SK-N-SH (cell line): ENCODE results near the gene KIDINS220. TPM values are rescaled to one million over a fixed set of nuclear protein-coding genes. Genes with fewer than 3 reads are reported as not detected.

ENCODE experiments used
- CTCF ChIA-PET: fragments of 300-600, 350-600 bp; formaldehyde crosslinking; extraction: SDS; loops from one replicate; lab custom pipeline; 2021; lab: Yijun Ruan, JAX
- POLR2A ChIA-PET: fragments of 350-600 bp; sonication (Branson Sonifier 250); formaldehyde crosslinking; extraction: SDS; loops from one replicate; lab custom pipeline; 2020; ENCODE audit warnings: antibody characterized with exemption, inconsistent platforms; lab: Yijun Ruan, JAX
- DNase-seq: peaks from one replicate; pipeline ENCODE4 v3.0.0; 2012
- H2AFZ ChIP-seq: fragments of 200-600 bp; sonication (generic); 2 replicates; pipeline ENCODE4 v1.8.1; 2016; ENCODE audit warnings: antibody characterized with exemption, mild to moderate bottlenecking, low read depth
- H3F3A ChIP-seq: fragments of 200-600 bp; sonication (generic); replicated peaks from 2 replicates; pipeline ENCODE3; 2016; ENCODE audit warnings: antibody characterized with exemption, mild to moderate bottlenecking; ENCODE audit not compliant: insufficient read depth
- H3K27ac ChIP-seq, 2 experiments: fragments of 200-500 bp in 1 of 2; fragments of 200-600 bp in 1 of 2; sonication (Bioruptor generic) in 1 of 2; sonication (generic), shearing (Covaris generic) in 1 of 2; 2 replicates each; pipeline versions ENCODE4 v1.5.1 to v1.6.1; 2014 to 2016; ENCODE audit warnings: low read depth in 2 of 2, inconsistent platforms in 1 of 2, low read length in 1 of 2, mild to moderate bottlenecking in 1 of 2, mixed read lengths in 1 of 2
- H3K27me3 ChIP-seq: fragments of 200-600 bp; sonication (generic), shearing (Covaris generic); 2 replicates; pipeline ENCODE4 v1.6.1; 2016; ENCODE audit warnings: mixed run types; ENCODE audit not compliant: insufficient read depth
- H3K36me3 ChIP-seq, 2 experiments: fragments of 200-500 bp in 1 of 2; fragments of 200-600 bp in 1 of 2; sonication (Bioruptor generic) in 1 of 2; sonication (generic) in 1 of 2; replicated peaks in 1 of 2; 2 replicates each; pipeline versions ENCODE3 to v1.5.1; 2014 to 2016; ENCODE audit warnings: low read length in 1 of 2, mild to moderate bottlenecking in 1 of 2; ENCODE audit not compliant: insufficient read depth in 2 of 2, control insufficient read depth in 1 of 2
- H3K4me1 ChIP-seq, 2 experiments: fragments of 200-500 bp in 1 of 2; fragments of 200-600 bp in 1 of 2; sonication (Bioruptor generic) in 1 of 2; sonication (generic), shearing (Covaris generic) in 1 of 2; 2 replicates each; pipeline versions ENCODE4 v1.5.1 to v1.6.1; 2014 to 2016; ENCODE audit warnings: low read depth in 1 of 2, low read length in 1 of 2, mixed run types in 1 of 2; ENCODE audit not compliant: insufficient read depth in 2 of 2, control insufficient read depth in 1 of 2
- H3K4me2 ChIP-seq: fragments of 200-600 bp; sonication (generic), shearing (Covaris generic); 2 replicates; pipeline ENCODE4 v1.6.1; 2017; ENCODE audit warnings: mixed run types
- H3K4me3 ChIP-seq, 2 experiments: fragments of 200-500 bp in 1 of 2; fragments of 200-600 bp in 1 of 2; sonication (Bioruptor generic) in 1 of 2; sonication (generic), shearing (Covaris generic) in 1 of 2; 2 replicates each; pipeline versions ENCODE4 v1.5.1 to v1.8.1; 2014 to 2016; ENCODE audit warnings: low read depth in 2 of 2, inconsistent platforms in 1 of 2, low read length in 1 of 2, mild to moderate bottlenecking in 1 of 2, mixed read lengths in 1 of 2, moderate library complexity in 1 of 2
- H3K79me2 ChIP-seq: fragments of 200-600 bp; sonication (generic); 2 replicates; pipeline ENCODE4 v1.8.1; 2017; ENCODE audit warnings: mild to moderate bottlenecking; ENCODE audit not compliant: insufficient read depth
- H3K9ac ChIP-seq: fragments of 200-600 bp; sonication (generic); 2 replicates; pipeline ENCODE4 v1.6.1; 2017; ENCODE audit warnings: mixed run types
- H3K9me2 ChIP-seq: fragments of 200-600 bp; sonication (generic); 2 replicates; pipeline ENCODE4 v1.6.1; 2017; ENCODE audit warnings: mixed run types
- H3K9me3 ChIP-seq: fragments of 200-600 bp; sonication (generic); 2 replicates; pipeline ENCODE4 v1.6.1; 2017; ENCODE audit warnings: mixed run types, mild to moderate bottlenecking, moderate library complexity
- H4K20me1 ChIP-seq: fragments of 200-600 bp; sonication (generic); 2 replicates; pipeline ENCODE4 v1.6.1; 2017; ENCODE audit warnings: mild to moderate bottlenecking, mixed run types; ENCODE audit not compliant: insufficient read depth
- CTCF ChIP-seq: fragments of 200-600 bp; sonication (generic); IDR thresholded peaks from 2 replicates; pipeline ENCODE4 v1.6.1; 2017; ENCODE audit warnings: antibody characterized with exemption, mild to moderate bottlenecking, moderate library complexity
- EP300 ChIP-seq, 2 experiments: IDR thresholded peaks; 2 replicates each; pipeline versions ENCODE4 v1.4.0 to v1.6.1; 2012; ENCODE audit warnings: borderline replicate concordance in 1 of 2, low read depth in 1 of 2, low read length in 1 of 2
- EZH2phosphoT487 ChIP-seq: fragments of 200-600 bp; sonication (generic); IDR thresholded peaks from 2 replicates; pipeline ENCODE4 v1.6.1; 2017; ENCODE audit warnings: low read depth, mixed run types, mild to moderate bottlenecking, antibody characterized with exemption, moderate library complexity, borderline replicate concordance
- FOXJ3 ChIP-seq: sonication (generic); formaldehyde crosslinking; IDR thresholded peaks from 2 replicates; pipeline ENCODE4 v1.5.1; 2020; ENCODE audit warnings: mild to moderate bottlenecking, missing genetic modification reagents
- JUND ChIP-seq: IDR thresholded peaks from 2 replicates; pipeline ENCODE4 v1.4.0; 2012
- MAX ChIP-seq: IDR thresholded peaks from 2 replicates; pipeline ENCODE4 v1.4.0; 2012; ENCODE audit warnings: low read depth
- NFIC ChIP-seq: IDR thresholded peaks from 2 replicates; pipeline ENCODE4 v1.4.0; 2012; ENCODE audit warnings: borderline replicate concordance
- NRF1 ChIP-seq: IDR thresholded peaks from 2 replicates; pipeline ENCODE4 v1.6.1; 2012; ENCODE audit warnings: low read depth, mild to moderate bottlenecking, low read length
- RCOR1 ChIP-seq: fragments of 150-350 bp; IDR thresholded peaks from 2 replicates; pipeline ENCODE4 v1.6.1; 2017; ENCODE audit warnings: antibody characterized with exemption, low read length
- REST ChIP-seq: IDR thresholded peaks from 2 replicates; pipeline ENCODE4 v1.6.1; 2012; ENCODE audit warnings: mild to moderate bottlenecking, low read depth, low read length, moderate library complexity
- RFX5 ChIP-seq: IDR thresholded peaks from 2 replicates; pipeline ENCODE4 v1.6.1; 2012; ENCODE audit warnings: mild to moderate bottlenecking, improper control_type of control experiment, low read length
- SIN3A ChIP-seq: IDR thresholded peaks from 2 replicates; pipeline ENCODE4 v1.6.1; 2012; ENCODE audit warnings: low read depth, mild to moderate bottlenecking, low read length, moderate library complexity, borderline replicate concordance
- TCF12 ChIP-seq: IDR thresholded peaks from 2 replicates; pipeline ENCODE4 v1.4.0; 2012
- TEAD4 ChIP-seq: IDR thresholded peaks from 2 replicates; pipeline ENCODE4 v1.4.0; 2012; ENCODE audit warnings: mild to moderate bottlenecking, borderline replicate concordance; ENCODE audit not compliant: insufficient read depth
- USF1 ChIP-seq: IDR thresholded peaks from 2 replicates; pipeline ENCODE4 v1.4.0; 2012; ENCODE audit warnings: low read depth, borderline replicate concordance
- USF2 ChIP-seq: fragments of 150-350 bp; IDR thresholded peaks from 2 replicates; pipeline ENCODE4 v1.6.1; 2017; ENCODE audit warnings: antibody characterized with exemption, low read length, low read depth, borderline replicate concordance
- WGBS: methylation state at CpG from one replicate; pipeline ENCODE4 v1.1.6; 2017; ENCODE audit warnings: low lambda C conversion rate; 5-methylcytosine and 5-hydroxymethylcytosine counted together
- polyA plus RNA-seq, 3 experiments: library from polyadenylated mRNA; depleted of rRNA; stranded (reverse); fragments of >200 nt; gene quantifications; 2 replicates each; pipeline ENCODE4 v1.2.3, GENCODE V29; 2012

The KIDINS220 gene
- polyA plus RNA-seq, 1 of the 3 experiments (the other 2 are of a cell fraction), result 18.2 TPM

- H4K20me1 ChIP-seq, result no peaks in the 10 kb centered on the region
- no peak for DNase-seq
- TF ChIP-seq REST, result no peak
- no peak for TF ChIP-seq SIN3A
- TF ChIP-seq NRF1, result no peak
- no peak for TF ChIP-seq JUND
- no peak for TF ChIP-seq NFIC
- TF ChIP-seq RCOR1, result no peak
- no peak for TF ChIP-seq MAX
- no peak for TF ChIP-seq EP300 (IDR thresholded peaks at IDR 0.05; ENCODE audit: borderline replicate concordance in 1 of 2, low read depth in 1 of 2, low read length in 1 of 2)
- TF ChIP-seq EZH2phosphoT487, result no peak
- no peak for TF ChIP-seq USF1
- no peak for TF ChIP-seq TEAD4
- no peak for TF ChIP-seq FOXJ3 (CRISPR knock-in tag)
- TF ChIP-seq RFX5, result no peak
- no peak for TF ChIP-seq TCF12
- TF ChIP-seq CTCF, result no peak
- no peak for TF ChIP-seq USF2
- no peaks in the 10 kb centered on the region for H3K79me2 ChIP-seq
- H3K27me3 ChIP-seq, result no peaks in the 10 kb centered on the region
- H3K9me2 ChIP-seq, result no peaks in the 10 kb centered on the region
- H2AFZ ChIP-seq, result no peak overlapping the region
- H3F3A ChIP-seq, result no peaks in the 10 kb centered on the region
- POLR2A ChIA-PET, result no interaction called here
- no peaks in the 10 kb centered on the region for H3K9me3 ChIP-seq
- no peaks in the 10 kb centered on the region for H3K4me1 ChIP-seq
- CTCF ChIA-PET, result interaction anchor here (0.9 to 1.1 kb wide), 2 partner anchors 22 to 344 kb away, joined by 3 read pairs; no protein-coding TSS in a partner anchor
- H3K4me2 ChIP-seq, result no peak overlapping the region
- no peak overlapping the region for H3K27ac ChIP-seq
- H3K9ac ChIP-seq, result no peak overlapping the region
- WGBS, result 96% methylated on average over 9 of the region's 9 CpGs
- no peak overlapping the region for H3K4me3 ChIP-seq
- H3K36me3 ChIP-seq, result peaks cover 58 to 78% of the 10 kb centered on the region in 2 experiments
Observed at GRCh38 chr2:8796315-8796848, 41.0 kb downstream of the KIDINS220 start.
